Memory B cell (primary cell): ENCODE data around the gene FBN1.

Experiments used
- ATAC-seq: fragments of 150-1000 bp; cut with Tn5 transposase; 2 replicates; pipeline ENCODE4 v1.10.0; 2021; ENCODE audit warnings: low read depth, mild to moderate bottlenecking, moderate library complexity
- DNase-seq, 2 donors: peaks; one replicate each; pipeline ENCODE4 v3.0.0; 2022; ENCODE audit warnings: low spot score in 2 of 2
- H3K27ac Mint-ChIP-seq: one replicate; pipeline ENCODE4 v1.8.0; 2022; ENCODE audit warnings: mild to moderate bottlenecking, moderate library complexity, mixed read lengths
- H3K27me3 Mint-ChIP-seq: one replicate; pipeline ENCODE4 v1.8.0; 2022; ENCODE audit warnings: mixed read lengths
- H3K36me3 Mint-ChIP-seq: one replicate; pipeline ENCODE4 v1.8.0; 2022; ENCODE audit warnings: mild to moderate bottlenecking, mixed read lengths
- H3K4me1 Mint-ChIP-seq: one replicate; pipeline ENCODE4 v1.8.0; 2022; ENCODE audit warnings: mixed read lengths
- H3K4me3 Mint-ChIP-seq: one replicate; pipeline ENCODE4 v1.8.0; 2022; ENCODE audit warnings: mild to moderate bottlenecking, moderate library complexity, mixed read lengths
- H3K9me3 Mint-ChIP-seq: one replicate; pipeline ENCODE4 v1.8.0; 2022; ENCODE audit warnings: mixed read lengths

FBN1 gene

DNA sequence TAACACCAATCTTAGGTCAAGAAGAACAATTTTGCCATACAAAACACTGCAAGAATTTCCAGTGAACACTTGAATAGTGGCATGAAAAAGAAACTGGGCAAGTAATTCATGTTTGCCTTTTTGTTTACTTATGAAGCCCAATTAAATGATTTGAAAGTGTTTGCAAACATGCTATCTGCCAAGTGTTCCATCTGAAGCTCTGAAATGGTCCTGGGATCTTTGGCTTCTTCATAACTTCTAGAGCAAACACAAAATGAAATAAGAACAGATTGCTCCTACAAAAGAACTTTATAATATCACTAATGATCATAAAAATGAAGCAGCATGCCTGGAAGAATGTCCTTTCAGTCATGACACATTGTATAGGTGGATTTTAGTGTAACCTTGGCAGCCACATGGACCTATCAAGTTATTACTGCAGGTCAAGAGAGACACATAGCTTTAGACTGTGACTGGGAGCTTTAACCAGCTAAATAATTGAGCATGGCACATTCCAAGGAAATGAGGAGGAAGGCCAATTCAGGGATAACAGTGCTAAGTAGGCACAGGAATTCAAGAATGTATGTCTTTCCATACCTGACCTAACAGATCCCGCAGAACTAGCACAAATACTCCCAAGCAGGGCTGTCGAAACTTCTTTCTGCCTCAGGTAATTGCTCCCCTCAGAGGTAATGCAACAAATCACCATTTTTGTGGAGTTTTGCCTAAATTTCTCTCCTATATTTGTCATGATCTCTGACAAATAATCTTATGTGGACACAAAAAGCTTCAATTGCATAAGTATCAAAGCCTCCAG, 169.7 kb downstream of the FBN1 start:
- no peak overlapping the region for H3K4me3 Mint-ChIP-seq
- H3K27me3 Mint-ChIP-seq, result no peaks in the 10 kb centered on the region
- no peaks in the 10 kb centered on the region for H3K36me3 Mint-ChIP-seq
- no peak for DNase-seq
- H3K9me3 Mint-ChIP-seq, result no peaks in the 10 kb centered on the region
- ATAC-seq, result no peak
- H3K27ac Mint-ChIP-seq, result no peak overlapping the region
- H3K4me1 Mint-ChIP-seq, result no peaks in the 10 kb centered on the region

DNA sequence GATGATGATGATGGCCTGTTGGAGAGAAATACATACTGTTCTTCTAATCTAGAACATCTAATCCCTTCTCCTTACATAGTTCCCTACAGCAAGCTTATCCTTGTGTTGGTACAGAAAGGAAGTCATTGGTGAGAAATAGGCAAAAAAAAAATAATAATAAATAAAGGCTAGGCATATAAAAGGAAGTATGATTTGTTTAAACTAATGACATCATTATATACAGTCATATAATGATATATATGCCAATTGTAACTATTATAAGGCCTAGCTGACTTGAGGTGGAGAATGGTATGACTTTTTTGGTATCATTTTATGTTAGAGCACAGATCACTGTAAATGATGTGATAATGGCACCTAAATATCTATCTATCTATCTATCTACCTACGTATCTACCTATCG, 171.8 kb downstream of the FBN1 start:
- no peaks in the 10 kb centered on the region for H3K4me1 Mint-ChIP-seq
- H3K9me3 Mint-ChIP-seq, result no peaks in the 10 kb centered on the region
- H3K27ac Mint-ChIP-seq, result no peak overlapping the region
- H3K36me3 Mint-ChIP-seq, result no peaks in the 10 kb centered on the region
- DNase-seq, result no peak
- H3K4me3 Mint-ChIP-seq, result no peak overlapping the region
- no peak for ATAC-seq
- no peaks in the 10 kb centered on the region for H3K27me3 Mint-ChIP-seq

DNA sequence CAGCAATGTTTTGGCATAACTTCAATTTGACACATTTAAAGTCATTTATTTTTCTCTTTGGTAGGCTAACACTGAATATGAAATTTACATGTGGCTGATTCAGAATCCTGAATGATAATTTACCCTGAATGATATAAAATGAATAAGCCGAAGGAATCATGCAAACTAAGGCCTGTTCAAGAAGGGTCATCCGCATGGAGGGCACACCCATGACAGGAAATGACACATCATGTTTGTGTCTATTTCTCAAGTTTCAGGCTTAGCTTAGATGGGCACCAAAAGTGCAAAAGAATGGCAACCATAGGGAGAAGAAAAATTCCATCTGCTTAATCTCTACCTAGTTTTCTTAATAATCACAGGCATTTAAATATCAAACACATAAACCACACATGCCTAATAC, 172.8 kb downstream of the FBN1 start:
- DNase-seq (no peak), ATAC-seq (no peak)
- Mint-ChIP-seq H3K27me3 (no peaks in the 10 kb centered on the region), H3K9me3 (no peaks in the 10 kb centered on the region), H3K36me3 (no peaks in the 10 kb centered on the region), H3K4me3 (no peak overlapping the region), H3K4me1 (no peaks in the 10 kb centered on the region), H3K27ac (no peak overlapping the region)

DNA sequence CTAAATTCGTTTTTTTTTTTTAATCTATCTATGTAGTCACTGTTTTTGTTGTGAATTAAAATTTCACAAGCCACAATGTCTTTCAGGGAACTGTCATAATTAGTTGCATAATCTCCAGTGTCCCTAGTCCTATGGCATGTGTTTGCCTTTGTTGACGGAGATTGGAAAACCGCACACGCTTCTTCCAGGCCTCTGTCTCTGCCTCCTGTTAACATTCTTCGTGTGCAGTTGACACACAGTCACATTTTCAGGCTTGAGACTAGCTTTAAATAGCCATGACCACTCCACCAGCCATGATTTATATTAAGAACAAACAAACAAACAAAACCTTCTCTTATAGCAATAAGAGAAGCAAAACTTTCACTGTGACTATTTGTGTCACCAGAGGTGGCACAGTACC, 174.4 kb downstream of the FBN1 start:
- no peak for DNase-seq
- no peaks in the 10 kb centered on the region for H3K4me1 Mint-ChIP-seq
- ATAC-seq, result no peak
- no peak overlapping the region for H3K27ac Mint-ChIP-seq
- H3K9me3 Mint-ChIP-seq, result no peaks in the 10 kb centered on the region
- H3K27me3 Mint-ChIP-seq, result no peaks in the 10 kb centered on the region
- H3K4me3 Mint-ChIP-seq, result no peak overlapping the region
- no peaks in the 10 kb centered on the region for H3K36me3 Mint-ChIP-seq

DNA sequence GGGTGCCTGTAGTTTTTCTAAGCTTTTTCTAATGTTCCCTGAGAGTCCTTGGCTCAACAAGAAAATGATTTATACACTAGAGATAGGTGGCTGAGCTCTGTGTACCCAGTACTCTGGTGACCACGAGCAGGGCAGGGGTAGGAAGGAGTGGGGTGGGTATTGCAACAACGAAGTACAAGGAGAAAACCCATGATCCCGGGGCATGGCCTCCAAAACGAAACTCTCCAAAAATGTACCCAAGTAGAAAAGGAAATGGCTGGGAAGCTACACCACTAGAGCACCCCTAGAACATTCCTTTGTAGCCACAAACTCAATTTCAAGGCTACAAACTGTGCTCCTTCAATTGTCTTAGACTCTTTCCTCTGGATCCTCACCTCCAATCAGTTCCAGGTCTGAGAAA, 175.4 kb downstream of the FBN1 start:
- Mint-ChIP-seq H3K27ac (no peak overlapping the region), H3K27me3 (no peaks in the 10 kb centered on the region), H3K36me3 (no peaks in the 10 kb centered on the region), H3K4me1 (no peaks in the 10 kb centered on the region), H3K9me3 (no peaks in the 10 kb centered on the region), H3K4me3 (no peak overlapping the region)
- ATAC-seq (no peak), DNase-seq (no peak)

DNA sequence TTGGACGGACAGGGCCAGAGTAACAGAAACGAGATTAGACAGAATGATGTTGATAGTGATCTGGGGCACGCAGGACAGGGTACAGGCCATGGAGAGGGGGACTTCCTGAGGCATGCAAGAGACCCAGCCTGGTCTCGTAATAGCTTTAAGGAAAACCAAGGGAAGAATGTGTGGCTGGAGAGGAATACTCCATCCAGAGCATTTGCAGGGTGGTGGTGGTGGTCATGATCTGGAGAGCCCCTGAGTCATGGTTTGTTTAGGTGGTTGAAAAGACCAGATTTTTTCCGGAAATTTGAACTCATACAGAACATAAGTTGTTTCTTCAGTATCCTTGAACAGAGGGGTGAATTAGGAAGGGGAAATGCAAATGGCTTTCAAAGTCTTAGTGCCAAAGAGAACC, 175.8 kb downstream of the FBN1 start:
- DNase-seq (no peak), ATAC-seq (no peak)
- H3K27ac Mint-ChIP-seq, result no peak overlapping the region
- H3K27me3 Mint-ChIP-seq, result no peaks in the 10 kb centered on the region
- H3K4me1 Mint-ChIP-seq, result no peaks in the 10 kb centered on the region
- H3K4me3 Mint-ChIP-seq, result no peak overlapping the region
- H3K36me3 Mint-ChIP-seq, result no peaks in the 10 kb centered on the region
- no peaks in the 10 kb centered on the region for H3K9me3 Mint-ChIP-seq

DNA sequence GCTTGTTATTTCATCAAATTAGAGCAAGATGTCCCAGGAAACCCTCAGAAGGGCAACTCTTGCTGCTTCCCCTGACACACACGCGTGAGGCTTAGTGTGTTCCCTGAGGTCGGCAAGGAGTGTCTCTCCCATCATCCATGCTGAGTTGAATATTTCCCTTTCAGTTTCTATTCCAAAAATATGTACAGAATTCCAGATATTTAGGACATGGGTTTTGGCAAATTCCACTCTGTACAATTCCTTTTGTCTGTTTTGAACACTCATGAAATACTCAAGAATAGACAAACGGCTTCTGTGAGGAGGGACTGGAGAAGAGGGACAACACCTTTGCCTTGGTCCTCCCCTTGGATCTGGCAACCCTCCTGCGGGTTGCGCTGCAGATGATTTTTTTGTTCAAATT, 176.2 kb downstream of the FBN1 start:
- no peak for DNase-seq
- Mint-ChIP-seq H3K4me3 (no peak overlapping the region), H3K27ac (no peak overlapping the region), H3K27me3 (no peaks in the 10 kb centered on the region), H3K36me3 (no peaks in the 10 kb centered on the region), H3K9me3 (no peaks in the 10 kb centered on the region), H3K4me1 (no peaks in the 10 kb centered on the region)
- ATAC-seq, result no peak

DNA sequence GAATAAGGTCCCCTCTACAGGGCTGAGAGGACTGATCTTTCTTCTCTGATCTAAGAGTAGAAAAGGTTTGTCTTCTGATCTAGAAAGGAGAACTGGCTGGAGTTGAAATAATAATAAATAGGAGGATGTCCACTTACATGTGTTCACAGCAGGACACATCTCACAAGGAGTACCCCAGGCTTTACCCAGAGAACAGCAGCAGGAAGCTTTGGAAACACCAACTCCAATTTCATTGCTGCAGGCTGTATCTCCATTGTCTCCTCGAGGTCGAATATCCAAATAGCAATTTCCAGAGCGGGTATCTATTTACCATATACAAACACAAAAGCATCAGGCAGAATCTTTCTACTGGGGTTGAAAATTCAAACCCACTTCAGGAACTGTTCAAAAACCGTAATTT, 177.7 kb downstream of the FBN1 start:
- DNase-seq (no peak), ATAC-seq (no peak)
- H3K4me1 Mint-ChIP-seq, result no peaks in the 10 kb centered on the region
- H3K27me3 Mint-ChIP-seq, result no peaks in the 10 kb centered on the region
- H3K9me3 Mint-ChIP-seq, result no peaks in the 10 kb centered on the region
- no peaks in the 10 kb centered on the region for H3K36me3 Mint-ChIP-seq
- no peak overlapping the region for H3K4me3 Mint-ChIP-seq
- no peak overlapping the region for H3K27ac Mint-ChIP-seq

DNA sequence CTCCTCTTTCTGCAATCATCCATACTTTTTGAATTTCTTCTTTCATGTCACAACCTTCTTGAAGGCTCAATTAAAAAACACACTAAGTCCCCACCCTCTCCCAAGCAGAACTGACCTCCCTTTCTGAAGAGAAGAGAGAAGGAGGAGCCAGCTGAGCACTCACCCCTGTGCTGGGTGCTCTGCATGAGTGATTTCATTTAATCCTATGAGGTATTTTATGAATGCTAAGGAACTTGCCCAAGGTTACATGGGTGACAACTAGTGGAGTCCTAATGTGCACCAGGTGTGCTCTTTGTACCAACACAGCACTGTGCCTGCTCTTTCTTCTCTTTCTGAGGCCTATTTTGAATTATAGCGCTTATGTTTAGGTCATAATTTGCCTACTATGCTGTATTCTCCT, 178.7 kb downstream of the FBN1 start:
- Mint-ChIP-seq H3K27me3 (no peaks in the 10 kb centered on the region), H3K36me3 (no peaks in the 10 kb centered on the region)

DNA sequence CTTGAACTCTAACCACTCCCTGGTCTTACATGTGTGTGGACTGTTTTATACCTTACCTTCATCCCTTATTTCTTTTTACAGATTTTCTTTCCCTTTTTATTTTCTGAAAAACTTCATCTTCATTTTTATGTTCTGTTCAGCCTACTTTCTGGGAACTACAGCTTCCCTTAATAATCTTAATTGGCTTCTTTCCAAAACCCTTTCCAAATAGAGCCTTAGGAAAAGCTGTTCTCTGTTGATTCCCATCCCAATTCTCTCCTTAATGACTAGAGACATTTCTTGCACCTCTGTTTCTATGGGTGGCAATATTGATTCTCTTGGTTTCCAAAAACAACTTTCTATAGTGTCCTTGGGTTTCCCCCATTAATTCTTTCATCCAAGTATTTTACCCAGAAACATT, 179.4 kb downstream of the FBN1 start:
- H3K27me3 Mint-ChIP-seq, result no peaks in the 10 kb centered on the region
- no peaks in the 10 kb centered on the region for H3K36me3 Mint-ChIP-seq
- H3K9me3 Mint-ChIP-seq, result no peaks in the 10 kb centered on the region
- DNase-seq (no peak), ATAC-seq (no peak)
- no peak overlapping the region for H3K27ac Mint-ChIP-seq
- H3K4me3 Mint-ChIP-seq, result no peak overlapping the region
- no peaks in the 10 kb centered on the region for H3K4me1 Mint-ChIP-seq

More for the DNA sequence above, 178.7 kb downstream of the FBN1 start:
- H3K9me3 Mint-ChIP-seq, result no peaks in the 10 kb centered on the region
- H3K4me3 Mint-ChIP-seq, result no peak overlapping the region
- H3K4me1 Mint-ChIP-seq, result no peaks in the 10 kb centered on the region
- H3K27ac Mint-ChIP-seq, result no peak overlapping the region
- DNase-seq (no peak), ATAC-seq (no peak)

DNA sequence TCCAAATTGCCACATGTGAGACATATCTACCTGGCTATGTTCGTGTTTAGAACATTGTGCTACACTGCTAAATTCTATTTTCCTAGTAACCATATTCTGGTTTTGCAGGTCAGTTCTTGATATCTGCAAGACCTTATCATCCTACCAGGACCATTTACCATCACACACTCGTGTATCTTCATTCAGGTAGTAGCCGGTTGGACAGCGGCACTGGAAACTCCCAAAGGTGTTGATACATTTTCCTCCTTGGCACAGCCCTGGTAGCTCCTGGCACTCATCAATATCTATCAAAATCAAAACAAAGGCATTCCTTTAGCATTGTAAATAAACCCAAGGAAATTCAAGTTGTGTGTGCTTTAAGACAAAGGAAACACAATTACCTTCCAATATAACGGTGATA, 180.1 kb downstream of the FBN1 start:
- Mint-ChIP-seq H3K4me1 (no peaks in the 10 kb centered on the region), H3K27me3 (no peaks in the 10 kb centered on the region), H3K9me3 (no peaks in the 10 kb centered on the region), H3K27ac (no peak overlapping the region), H3K36me3 (no peaks in the 10 kb centered on the region), H3K4me3 (no peak overlapping the region)
- DNase-seq (no peak), ATAC-seq (no peak)

DNA sequence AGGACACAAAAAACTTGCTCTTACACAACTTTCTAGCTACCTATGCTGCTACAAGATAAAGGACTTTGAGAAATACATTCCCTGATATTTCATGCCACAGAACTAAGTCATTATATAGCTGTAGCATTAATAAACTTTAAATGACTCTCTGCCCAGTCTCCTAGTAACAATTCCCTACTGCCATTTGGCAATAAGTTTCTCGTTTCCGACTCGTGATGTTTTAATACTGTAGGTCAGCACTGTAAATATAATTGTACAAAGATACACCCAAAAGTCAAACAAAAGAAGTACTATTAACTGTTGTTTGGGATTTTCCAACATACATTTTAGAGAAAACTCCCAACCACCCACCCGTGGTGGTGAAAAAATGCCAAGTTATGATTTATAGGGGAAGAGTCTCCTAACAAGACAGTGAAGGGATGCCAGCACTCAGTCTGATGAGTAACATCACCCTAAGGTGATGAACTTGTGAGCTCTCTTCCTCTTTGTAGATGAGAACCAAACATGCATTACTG, 182.1 kb downstream of the FBN1 start:
- Mint-ChIP-seq H3K9me3 (no peaks in the 10 kb centered on the region), H3K27me3 (no peaks in the 10 kb centered on the region), H3K4me3 (no peak overlapping the region), H3K36me3 (no peaks in the 10 kb centered on the region), H3K27ac (no peak overlapping the region), H3K4me1 (no peaks in the 10 kb centered on the region)
- ATAC-seq, result no peak
- DNase-seq, result no peak

DNA sequence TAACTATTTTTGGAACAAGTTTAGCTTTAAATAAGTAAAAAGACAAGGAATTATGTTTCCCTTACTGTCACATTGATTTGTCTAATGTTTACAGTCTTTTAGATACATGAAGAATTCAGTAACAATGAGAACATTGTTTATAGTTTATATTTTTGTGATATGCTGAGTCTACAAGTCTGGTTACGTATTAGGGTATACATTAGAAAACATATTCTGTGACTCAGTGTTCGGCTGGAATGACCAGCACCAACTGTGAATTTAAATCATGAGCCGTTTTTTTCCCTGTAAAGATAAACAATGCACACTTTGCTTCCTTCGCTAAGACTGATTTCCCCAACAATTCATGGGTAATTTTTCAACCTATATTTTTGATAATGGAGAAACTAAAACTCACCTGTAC, 182.8 kb downstream of the FBN1 start:
- DNase-seq (no peak), ATAC-seq (no peak)
- no peaks in the 10 kb centered on the region for H3K27me3 Mint-ChIP-seq
- H3K27ac Mint-ChIP-seq, result no peak overlapping the region
- H3K36me3 Mint-ChIP-seq, result no peaks in the 10 kb centered on the region
- H3K9me3 Mint-ChIP-seq, result no peaks in the 10 kb centered on the region
- no peak overlapping the region for H3K4me3 Mint-ChIP-seq
- H3K4me1 Mint-ChIP-seq, result no peaks in the 10 kb centered on the region

DNA sequence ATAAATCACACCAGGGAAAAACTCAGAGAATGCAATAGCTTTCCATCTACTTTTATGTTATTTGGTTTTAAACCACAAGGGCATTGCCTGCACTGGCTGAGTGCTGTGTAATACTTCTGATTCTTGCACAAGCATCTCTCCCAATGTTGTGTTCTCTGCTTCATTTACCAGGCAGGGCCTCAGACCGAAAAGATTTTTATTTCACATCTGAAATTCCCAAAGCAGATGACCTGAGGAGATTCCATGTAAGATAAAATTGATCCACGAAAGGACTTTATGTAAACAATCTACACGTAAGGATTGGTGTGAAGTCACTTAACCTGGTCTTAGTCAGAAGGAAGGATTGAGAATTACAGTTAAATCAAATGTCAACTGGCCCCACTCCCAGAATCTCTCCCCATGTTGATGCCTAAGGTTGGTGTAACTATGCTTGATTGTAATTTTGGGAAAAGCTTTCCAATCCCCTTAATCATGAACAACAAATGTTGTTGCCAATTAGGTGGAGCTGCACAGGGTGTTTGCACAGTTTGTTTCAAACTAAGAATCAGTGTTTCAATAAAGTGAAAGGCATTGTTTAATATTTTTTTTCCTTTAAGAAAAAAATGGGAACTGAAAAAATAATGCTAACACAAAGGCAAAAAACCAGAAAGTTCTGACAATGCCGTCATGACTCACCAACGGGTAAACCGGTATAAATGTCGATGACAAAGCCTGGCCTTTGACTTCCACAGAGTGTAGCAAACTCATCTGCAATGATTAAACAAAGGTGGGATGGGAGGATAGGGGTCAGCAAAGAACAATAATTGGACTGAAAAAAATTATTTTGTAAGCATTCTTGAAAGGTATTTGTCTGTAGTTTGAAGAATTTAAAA, 185.7 kb downstream of the FBN1 start:
- ATAC-seq, result no peak
- H3K27me3 Mint-ChIP-seq, result no peaks in the 10 kb centered on the region
- H3K36me3 Mint-ChIP-seq, result no peaks in the 10 kb centered on the region

More for the DNA sequence above, 185.7 kb downstream of the FBN1 start:
- no peak for DNase-seq
- Mint-ChIP-seq H3K9me3 (no peaks in the 10 kb centered on the region), H3K4me1 (no peaks in the 10 kb centered on the region), H3K27ac (no peak overlapping the region), H3K4me3 (no peak overlapping the region)
